IMR-90 (cell line): ENCODE results near the gene HTR3C.

Experiments
- RCOR1 ChIP-seq: IDR thresholded peaks from 2 replicates; pipeline ENCODE4 v1.6.1; 2012; ENCODE audit warnings: mild to moderate bottlenecking, low read length, improper control_type of control experiment; ENCODE audit not compliant: insufficient replicate concordance
- TF ChIP-seq, protein P1 (sequence below): conservative IDR thresholded peaks from 2 replicates; pipeline ENCODE4 v1.5.1; 2012; ENCODE audit warnings: mild to moderate bottlenecking, low read depth, low read length, improper control_type of control experiment

DNA sequence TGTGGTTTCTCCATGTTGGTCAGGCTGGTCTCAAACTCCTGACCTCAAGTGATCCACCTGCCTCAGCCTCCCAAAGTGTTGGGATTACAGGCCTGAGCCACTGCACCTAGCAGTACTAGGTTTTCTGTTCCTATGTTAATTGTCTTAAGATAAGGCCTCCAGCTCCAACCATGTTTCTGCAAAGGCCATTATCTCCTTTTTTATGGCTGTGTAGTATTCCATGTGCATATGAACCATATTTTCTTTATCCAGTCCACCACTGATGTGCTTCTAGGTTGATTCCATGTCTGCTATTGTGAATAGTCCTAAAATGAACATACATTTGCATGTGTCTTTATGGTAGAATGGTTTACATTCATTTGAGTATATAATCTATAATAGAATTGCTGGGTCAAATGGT, 9.8 kb downstream of the HTR3C start:
- TF ChIP-seq RCOR1: no peak
- TF ChIP-seq, protein P1, sequence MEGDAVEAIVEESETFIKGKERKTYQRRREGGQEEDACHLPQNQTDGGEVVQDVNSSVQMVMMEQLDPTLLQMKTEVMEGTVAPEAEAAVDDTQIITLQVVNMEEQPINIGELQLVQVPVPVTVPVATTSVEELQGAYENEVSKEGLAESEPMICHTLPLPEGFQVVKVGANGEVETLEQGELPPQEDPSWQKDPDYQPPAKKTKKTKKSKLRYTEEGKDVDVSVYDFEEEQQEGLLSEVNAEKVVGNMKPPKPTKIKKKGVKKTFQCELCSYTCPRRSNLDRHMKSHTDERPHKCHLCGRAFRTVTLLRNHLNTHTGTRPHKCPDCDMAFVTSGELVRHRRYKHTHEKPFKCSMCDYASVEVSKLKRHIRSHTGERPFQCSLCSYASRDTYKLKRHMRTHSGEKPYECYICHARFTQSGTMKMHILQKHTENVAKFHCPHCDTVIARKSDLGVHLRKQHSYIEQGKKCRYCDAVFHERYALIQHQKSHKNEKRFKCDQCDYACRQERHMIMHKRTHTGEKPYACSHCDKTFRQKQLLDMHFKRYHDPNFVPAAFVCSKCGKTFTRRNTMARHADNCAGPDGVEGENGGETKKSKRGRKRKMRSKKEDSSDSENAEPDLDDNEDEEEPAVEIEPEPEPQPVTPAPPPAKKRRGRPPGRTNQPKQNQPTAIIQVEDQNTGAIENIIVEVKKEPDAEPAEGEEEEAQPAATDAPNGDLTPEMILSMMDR: no peak
